ENCODE measurements around the gene TTC34. TPM values are rescaled to one million over a fixed set of nuclear protein-coding genes. Genes with fewer than 3 reads are reported as not detected.

The TTC34 gene
- total RNA-seq, 4 donors from 2014 or later, result 0.04 to 0.19 (median 0.15) TPM; not detected in 1

DNA sequence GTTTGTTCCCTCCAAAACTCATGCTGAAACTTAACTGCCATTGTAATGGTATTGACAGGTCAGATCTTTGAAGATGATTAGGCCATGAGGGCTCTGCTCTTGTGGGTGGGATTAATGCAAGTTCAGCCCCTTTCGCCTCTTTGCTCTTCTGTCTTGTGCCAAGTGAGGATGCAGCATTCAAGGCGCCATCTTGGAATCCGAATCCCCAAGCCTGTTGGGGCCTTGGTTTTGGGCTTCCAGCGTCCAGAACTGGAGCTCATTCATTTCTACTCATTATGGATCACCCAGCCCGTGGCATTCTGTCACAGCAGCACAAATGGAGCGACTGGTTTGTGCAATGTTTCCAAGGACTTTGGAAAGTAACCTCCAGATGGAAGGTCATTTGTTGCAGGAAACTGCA is 5.6 kb downstream of the TTC34 start:
- WGBS, 2 donors, result 80 to 100% methylated on average over 3 to 5 of the region's 6 CpGs
- intact Hi-C loops (cut with DNase I), result no loop called here
- Histone ChIP-seq H3K27me3 (peaks cover 0 to 81% (median 0%) of the 10 kb centered on the region in 4 donors), H3K9me3 (peaks cover 0 to 35% (median 25%) of the 10 kb centered on the region in 3 donors), H3K36me3 (no peaks in the 10 kb centered on the region), H3K4me1 (no peaks in the 10 kb centered on the region), H3K27ac (no peak overlapping the region), H3K4me3 (no peak overlapping the region)
- DNase-seq, result no peak
- TF ChIP-seq, protein P1, sequence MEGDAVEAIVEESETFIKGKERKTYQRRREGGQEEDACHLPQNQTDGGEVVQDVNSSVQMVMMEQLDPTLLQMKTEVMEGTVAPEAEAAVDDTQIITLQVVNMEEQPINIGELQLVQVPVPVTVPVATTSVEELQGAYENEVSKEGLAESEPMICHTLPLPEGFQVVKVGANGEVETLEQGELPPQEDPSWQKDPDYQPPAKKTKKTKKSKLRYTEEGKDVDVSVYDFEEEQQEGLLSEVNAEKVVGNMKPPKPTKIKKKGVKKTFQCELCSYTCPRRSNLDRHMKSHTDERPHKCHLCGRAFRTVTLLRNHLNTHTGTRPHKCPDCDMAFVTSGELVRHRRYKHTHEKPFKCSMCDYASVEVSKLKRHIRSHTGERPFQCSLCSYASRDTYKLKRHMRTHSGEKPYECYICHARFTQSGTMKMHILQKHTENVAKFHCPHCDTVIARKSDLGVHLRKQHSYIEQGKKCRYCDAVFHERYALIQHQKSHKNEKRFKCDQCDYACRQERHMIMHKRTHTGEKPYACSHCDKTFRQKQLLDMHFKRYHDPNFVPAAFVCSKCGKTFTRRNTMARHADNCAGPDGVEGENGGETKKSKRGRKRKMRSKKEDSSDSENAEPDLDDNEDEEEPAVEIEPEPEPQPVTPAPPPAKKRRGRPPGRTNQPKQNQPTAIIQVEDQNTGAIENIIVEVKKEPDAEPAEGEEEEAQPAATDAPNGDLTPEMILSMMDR (IDR thresholded peaks at IDR 0.05), result no peak
- TF ChIP-seq POLR2A (IDR thresholded peaks at IDR 0.05), result no peak

DNA sequence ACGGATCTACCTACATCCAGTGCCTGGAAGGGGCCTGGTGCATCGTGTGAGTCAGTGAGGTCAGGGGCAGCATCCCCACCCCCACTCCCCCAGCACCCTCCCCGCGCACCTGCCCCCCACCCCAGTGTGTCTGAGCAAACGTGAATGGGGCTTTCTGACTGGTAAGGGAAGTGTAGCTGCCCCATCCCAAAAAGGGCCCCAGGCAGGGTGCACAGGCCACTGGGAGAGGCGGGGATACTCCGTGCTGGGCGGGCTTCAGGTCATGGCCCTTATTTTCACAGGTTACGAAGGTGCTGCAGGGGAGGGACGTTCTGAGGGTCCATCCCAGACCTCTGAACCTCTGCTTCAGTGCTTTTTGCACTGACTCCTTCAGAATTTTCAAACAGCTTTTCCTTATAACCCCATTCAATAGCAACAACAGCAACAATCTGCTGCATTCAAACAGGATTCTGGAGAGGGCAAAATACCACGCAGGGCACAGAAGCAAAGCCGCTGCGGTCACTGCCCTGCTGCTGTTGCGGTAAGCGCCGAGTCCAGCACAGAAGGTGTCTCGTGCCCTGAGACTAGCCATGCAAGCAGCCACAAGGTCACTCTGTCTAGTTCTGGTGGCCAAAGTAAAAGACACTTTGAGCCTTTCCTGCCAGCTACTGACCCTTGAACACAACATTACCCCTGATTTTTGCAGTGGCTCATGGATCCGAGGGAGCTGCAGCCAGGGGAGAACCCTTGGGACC is 10.3 kb downstream of the TTC34 start:
- no peak for TF ChIP-seq POLR2A (IDR thresholded peaks at IDR 0.05)
- TF ChIP-seq, protein P1 (IDR thresholded peaks at IDR 0.05), result no peak
- 63 to 86% methylated on average over 11 to 14 of the region's 18 CpGs for WGBS, 2 donors
- peaks cover 0 to 35% (median 25%) of the 10 kb centered on the region in 3 donors for H3K9me3 ChIP-seq
- no peak for DNase-seq
- intact Hi-C loops (cut with DNase I), result no loop called here
- peaks cover 0 to 12% (median 0%) of the 10 kb centered on the region in 3 donors for H3K4me1 ChIP-seq
- H3K27ac ChIP-seq, result no peak overlapping the region
- no peaks in the 10 kb centered on the region for H3K36me3 ChIP-seq
- H3K4me3 ChIP-seq, result no peak overlapping the region
- H3K27me3 ChIP-seq, result peaks cover 0 to 90% (median 4%) of the 10 kb centered on the region in 4 donors

DNA sequence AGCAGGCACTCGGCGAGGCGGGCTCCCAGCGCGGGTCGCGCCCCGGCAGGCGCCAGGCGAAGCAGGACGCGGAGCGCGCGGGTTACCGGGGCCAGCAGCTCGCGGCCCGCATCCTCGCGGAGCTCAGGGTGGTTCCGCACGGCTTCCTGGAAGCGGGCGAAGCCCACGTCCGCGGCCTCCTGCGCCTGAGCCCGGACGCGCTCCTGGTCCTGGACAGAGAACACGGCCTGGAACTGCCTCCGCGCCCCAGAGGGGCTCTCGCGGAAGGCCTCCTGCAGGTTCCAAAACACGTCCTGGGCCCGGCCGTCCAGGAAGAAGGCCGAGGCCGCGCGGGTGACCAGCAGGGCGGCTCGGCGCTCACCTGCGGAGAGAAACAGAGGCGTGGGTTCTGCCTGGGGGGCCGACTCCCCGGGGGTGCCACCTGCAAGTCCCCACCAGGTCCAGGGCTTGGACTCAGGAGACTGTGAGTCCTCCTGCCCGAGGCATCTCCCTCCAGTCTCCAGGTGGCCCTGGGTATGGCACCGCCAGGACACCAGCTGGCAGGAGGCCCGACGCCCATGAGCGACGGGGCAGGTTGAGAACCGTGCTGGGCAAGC is 11.4 kb downstream of the TTC34 start:
- TF ChIP-seq, protein P1 (IDR thresholded peaks at IDR 0.05), result no peak
- no peak for TF ChIP-seq POLR2A (IDR thresholded peaks at IDR 0.05)
- peaks cover 0 to 93% (median 4%) of the 10 kb centered on the region in 4 donors for H3K27me3 ChIP-seq
- intact Hi-C loops (cut with DNase I), result no loop called here

DNA sequence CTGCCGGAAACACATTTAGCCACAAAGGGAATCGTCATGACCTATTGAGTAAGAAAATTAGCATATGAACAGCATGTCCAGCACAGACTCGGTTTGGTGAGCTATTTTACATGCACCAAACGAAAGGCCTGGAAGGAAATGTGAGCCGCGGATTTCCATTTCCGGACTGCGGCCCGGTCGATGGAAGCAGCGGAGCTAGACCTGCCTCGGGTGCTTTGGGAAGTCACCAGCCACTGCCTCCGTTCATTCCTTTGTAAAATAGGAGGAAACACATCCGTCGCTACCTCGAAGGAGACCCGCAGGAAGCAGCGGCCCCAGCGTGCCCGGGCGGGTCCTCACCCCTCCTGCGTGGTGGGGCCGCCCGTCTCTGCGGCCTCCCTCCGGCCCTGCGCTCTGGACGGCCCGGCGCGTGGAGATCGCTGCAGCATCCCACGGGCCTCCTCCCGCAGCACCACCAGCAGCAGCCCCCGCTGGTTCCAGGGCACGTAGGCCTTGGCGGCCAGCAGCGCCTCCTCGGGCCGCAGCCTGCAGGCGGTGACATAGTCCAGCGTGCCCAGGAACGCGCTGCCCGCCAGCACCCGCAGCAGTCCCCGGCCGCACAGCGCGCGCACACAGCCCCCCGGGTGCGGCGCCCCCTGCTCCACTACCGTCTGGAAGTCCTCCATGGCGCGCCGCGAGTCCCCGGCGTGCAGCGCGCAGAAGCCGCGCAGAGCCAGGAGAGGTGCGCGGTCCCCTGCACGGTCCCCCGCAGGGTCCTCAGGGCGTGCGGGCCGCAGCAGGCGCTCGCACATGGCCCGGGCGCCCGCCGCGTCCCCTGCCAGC is 12.1 kb downstream of the TTC34 start:
- intact Hi-C loops (cut with DNase I), result no loop called here
- peaks cover 0 to 12% (median 0%) of the 10 kb centered on the region in 3 donors for H3K4me1 ChIP-seq
- DNase-seq, result no peak
- no peak overlapping the region for H3K4me3 ChIP-seq
- H3K36me3 ChIP-seq, result no peaks in the 10 kb centered on the region
- H3K9me3 ChIP-seq, result peaks cover 0 to 25% (median 19%) of the 10 kb centered on the region in 3 donors
- H3K27me3 ChIP-seq, result peaks cover 0 to 91% (median 4%) of the 10 kb centered on the region in 4 donors
- no peak overlapping the region for H3K27ac ChIP-seq
- WGBS, 2 donors, result 34 to 60% methylated on average over 1 to 7 of the region's 79 CpGs
- no peak for TF ChIP-seq POLR2A (IDR thresholded peaks at IDR 0.05)
- TF ChIP-seq, protein P1 (IDR thresholded peaks at IDR 0.05), result no peak

More for the DNA sequence above, 11.4 kb downstream of the TTC34 start:
- 73% methylated on average over 3 of the region's 58 CpGs; no CpG with 5 or more reads in 1 of the 2 donors for WGBS, 2 donors
- no peak overlapping the region for H3K4me3 ChIP-seq
- H3K27ac ChIP-seq, result no peak overlapping the region
- DNase-seq, result no peak
- H3K36me3 ChIP-seq, result no peaks in the 10 kb centered on the region
- H3K9me3 ChIP-seq, result peaks cover 0 to 32% (median 25%) of the 10 kb centered on the region in 3 donors
- H3K4me1 ChIP-seq, result peaks cover 0 to 12% (median 0%) of the 10 kb centered on the region in 3 donors

Data from esophagus squamous epithelium (tissue), 5 donors.